Fibroblast of mammary gland (primary cell): ENCODE measurements around the gene YTHDF1.
"Not testable (repeated sequence)": the region's sequence is repeated elsewhere in the genome, so short reads cannot be mapped to it uniquely, and the experiment has no call there.

Source experiments
- DNase-seq: peaks from one replicate; pipeline ENCODE4 v3.0.0-alpha.2; 2010; ENCODE audit warnings: low read depth
- H3K4me3 ChIP-seq: 2 replicates; pipeline ENCODE4 v1.5.1; 2011; ENCODE audit warnings: low read depth, mild to moderate bottlenecking, low read length, moderate library complexity; ENCODE audit not compliant: control insufficient read depth
- TF ChIP-seq, protein P1 (sequence below): conservative IDR thresholded peaks from 2 replicates; pipeline ENCODE4 v1.5.1; 2011; ENCODE audit warnings: low read depth, low read length, inconsistent platforms; ENCODE audit not compliant: control insufficient read depth, insufficient read depth

The YTHDF1 gene

DNA sequence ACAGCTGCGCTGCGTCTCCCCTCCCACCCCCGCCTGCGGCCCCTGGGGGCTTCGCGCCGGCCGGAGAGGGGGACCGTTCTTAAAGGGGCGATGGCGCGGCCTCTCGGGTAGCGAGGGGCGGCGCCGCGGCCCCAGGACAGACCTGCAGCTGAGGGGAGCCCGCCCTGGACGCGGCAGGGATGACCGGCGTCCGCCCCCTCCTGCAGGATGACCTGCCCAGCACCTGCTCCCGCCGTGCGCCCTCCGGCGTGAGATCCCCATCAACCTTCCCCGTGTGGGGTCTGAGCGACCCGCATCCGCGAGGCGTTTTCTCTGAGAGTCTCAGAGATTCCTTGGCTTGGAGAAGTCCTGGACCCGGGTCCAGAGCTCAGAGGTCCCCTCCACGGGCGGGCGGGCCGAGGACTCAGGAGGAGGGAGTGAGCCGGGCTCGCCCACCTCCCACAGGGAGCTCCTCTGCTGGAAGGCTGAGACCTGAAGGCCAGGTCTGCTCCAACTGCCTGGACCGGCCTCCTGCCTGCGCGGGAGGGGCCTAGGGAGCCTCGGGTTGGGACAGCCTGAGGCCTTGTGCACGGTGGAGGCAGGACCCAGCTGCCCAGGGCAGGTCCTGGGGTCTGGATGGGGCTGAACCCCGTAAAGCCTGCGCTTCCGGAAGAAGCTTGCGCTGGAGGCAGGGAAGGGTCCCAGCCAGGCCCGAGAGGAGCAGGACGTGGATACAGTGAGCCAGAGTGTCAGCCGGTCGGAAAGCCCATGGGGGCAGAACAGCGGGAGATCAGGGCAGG, 38.9 kb upstream of the YTHDF1 start:
- no peak for DNase-seq
- H3K4me3 ChIP-seq: no peak overlapping the region
- TF ChIP-seq, protein P1, sequence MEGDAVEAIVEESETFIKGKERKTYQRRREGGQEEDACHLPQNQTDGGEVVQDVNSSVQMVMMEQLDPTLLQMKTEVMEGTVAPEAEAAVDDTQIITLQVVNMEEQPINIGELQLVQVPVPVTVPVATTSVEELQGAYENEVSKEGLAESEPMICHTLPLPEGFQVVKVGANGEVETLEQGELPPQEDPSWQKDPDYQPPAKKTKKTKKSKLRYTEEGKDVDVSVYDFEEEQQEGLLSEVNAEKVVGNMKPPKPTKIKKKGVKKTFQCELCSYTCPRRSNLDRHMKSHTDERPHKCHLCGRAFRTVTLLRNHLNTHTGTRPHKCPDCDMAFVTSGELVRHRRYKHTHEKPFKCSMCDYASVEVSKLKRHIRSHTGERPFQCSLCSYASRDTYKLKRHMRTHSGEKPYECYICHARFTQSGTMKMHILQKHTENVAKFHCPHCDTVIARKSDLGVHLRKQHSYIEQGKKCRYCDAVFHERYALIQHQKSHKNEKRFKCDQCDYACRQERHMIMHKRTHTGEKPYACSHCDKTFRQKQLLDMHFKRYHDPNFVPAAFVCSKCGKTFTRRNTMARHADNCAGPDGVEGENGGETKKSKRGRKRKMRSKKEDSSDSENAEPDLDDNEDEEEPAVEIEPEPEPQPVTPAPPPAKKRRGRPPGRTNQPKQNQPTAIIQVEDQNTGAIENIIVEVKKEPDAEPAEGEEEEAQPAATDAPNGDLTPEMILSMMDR: no peak

DNA sequence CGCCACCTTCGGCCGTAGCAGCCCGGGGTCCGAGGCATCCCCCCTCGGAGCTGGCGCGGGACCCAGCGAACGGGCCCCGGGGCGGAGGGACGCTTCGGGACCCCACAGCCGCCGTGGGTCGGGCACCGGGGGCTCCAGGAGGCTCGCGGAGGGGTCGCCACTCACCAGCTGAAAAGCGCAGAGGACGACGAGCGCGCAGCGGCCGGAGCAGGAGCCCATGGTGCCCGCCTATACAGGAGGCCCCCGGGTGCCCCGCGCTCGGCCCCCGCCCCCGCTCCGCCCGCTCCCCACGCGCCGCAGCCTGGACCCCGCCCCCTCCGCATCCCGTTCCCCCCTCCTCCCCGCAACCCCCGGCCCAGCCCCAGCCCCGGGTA, 38.3 kb upstream of the YTHDF1 start, which contains the start of gene NKAIN4:
Gene NKAIN4, minus strand, starts transcription at position 232 of the 374 bp plus-strand sequence. Its CDS starts 13 bp downstream, at position 219.
- no peak within 1 kb of the TSS for H3K4me3 ChIP-seq
- TF ChIP-seq, protein P1: no peak
- DNase-seq: no peak

DNA sequence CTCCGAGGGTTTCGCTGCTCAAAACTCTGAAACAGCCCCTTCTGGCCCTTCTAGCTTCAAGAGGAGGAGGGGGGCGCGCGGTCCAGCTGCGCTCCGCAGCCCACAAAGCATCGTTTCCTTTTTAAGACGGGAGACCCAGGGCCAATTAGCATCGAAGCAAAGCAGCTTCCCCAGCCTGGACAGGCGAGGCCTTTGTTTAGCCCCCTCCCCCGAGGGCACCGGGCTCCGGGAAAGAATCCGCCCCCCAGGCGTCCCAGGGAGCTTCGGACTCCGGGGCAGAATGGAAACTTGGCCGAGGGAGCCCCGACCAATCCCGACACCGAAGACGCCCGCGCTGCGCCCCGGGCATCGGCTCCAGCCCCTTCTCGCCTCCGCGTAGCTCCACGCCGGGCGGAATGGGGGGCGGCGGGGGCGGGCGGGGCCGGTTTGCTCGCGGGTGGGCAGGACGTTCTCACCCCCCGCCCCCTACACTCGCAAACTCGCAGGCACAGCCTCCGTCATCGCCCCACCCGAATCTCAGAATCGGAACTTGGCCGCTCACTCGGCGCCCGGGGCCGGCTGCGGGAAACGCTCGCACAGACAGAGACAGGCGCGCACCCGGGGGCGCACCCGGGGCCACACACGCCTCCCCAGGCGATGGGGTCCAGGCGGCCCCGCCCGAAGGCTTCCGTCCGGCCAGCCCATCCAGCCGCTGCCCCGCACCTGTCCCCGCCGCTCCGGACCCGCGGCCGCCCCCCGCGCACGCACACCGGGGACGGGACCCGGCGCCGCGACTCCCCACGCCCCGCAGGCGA, 37.7 kb upstream of the YTHDF1 start:
- H3K4me3 ChIP-seq: no peak overlapping the region
- no peak for DNase-seq
- TF ChIP-seq, protein P1: no peak

GRCh38 chr20:63253065-63253437, 37.1 kb upstream of the YTHDF1 start:
- TF ChIP-seq, protein P1: no peak
- no peak for DNase-seq
- no peak overlapping the region for H3K4me3 ChIP-seq

DNA sequence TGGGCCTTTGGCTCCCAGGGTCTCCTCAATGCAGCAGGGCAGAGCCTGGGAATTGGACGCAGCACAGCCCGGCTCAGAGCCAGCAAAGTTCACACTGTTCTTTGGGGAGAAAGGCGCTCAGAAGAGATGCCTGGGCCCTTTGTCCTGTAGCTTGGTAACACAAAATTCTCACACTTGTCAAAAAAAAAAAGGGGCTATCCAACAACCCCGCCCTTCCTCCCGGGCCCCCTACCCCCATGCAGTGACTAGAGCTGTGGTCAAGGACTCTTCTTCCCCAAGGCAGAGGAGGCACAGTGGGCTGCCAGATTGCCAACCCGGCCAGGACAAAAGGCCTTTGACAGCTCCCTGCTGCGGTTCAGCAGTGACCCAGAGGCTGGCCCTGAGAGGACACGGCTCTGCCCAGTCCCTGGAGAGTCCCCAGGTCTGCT, 36.4 kb upstream of the YTHDF1 start:
- H3K4me3 ChIP-seq: no peak overlapping the region
- no peak for DNase-seq
- TF ChIP-seq, protein P1: no peak

DNA sequence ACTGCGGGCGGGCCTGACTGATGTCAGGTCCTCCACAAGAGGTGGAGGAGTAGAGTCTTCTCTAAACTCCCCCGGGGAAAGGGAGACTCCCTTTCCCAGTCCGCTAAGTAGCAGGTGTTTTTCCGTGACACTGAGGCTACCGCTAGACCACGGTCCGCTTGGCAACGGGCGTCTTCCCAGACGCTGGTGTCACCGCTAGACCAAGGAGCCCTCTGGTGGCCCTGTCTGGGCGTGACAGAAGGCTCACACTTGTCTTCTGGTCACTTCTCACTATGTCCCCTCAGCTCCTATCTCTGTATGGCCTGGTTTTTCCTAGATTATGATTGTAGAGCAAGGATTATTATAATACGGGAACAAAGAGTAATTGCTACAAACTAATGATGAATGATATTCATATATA, 35.4 kb upstream of the YTHDF1 start:
- DNase-seq, H3K4me3 ChIP-seq: not testable (repeated sequence)

GRCh38 chr20:63249891-63250290, 34.0 kb upstream of the YTHDF1 start:
- H3K4me3 ChIP-seq: no peak overlapping the region
- DNase-seq: no peak
- TF ChIP-seq, protein P1: no peak
